Measurements from ENCODE around the gene FCHSD1. TPM values are rescaled to one million over a fixed set of nuclear protein-coding genes. Genes with fewer than 3 reads are reported as not detected.

Gene FCHSD1
- total RNA-seq (2022; extraction: Qiagen RNA extraction; ENCODE audit: low read depth): 5.1 to 12.0 TPM (median 10.8 TPM) in 5 replicates

DNA sequence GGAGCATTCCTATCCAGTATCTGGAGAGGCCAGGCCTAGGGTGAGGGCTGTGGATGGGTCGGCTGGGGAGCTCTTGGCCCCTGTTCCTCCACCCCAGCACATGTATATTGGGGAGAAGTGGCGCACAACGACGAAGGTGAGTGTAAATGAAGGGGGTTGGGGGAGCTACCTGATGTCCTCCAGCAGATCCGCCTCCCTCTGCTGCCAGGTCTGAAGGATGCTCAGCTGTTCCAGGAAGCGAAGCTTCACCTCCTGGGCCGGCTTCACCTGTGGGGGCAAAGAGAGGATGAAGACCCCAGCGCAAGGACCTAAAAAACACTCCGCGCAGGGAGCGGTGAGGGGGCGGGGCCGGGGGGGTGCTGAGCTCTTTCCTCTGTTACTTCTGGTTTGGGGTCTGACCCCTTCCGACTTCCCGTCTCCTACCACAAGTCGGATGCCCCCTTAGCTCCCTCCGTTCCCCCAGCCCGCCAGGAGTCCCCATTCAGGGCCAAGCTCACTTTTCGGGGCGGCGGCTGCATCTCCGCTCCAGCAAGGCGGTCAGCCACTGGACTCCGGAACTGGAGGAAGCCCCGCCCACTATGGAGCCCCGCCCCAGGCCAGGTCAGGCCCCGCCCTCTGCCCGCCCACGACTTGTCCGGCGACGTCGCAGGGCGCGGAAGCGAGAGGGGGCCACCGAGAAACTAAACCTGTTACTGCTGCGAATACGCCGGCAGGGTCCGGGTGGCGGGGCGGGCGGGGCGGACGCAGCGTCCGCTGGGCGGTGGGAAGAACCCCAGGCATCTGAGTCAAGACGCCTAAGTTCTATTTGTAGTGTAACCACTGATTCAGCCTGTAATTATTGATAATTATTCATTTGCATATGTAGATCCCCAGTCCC lies at the start of gene FCHSD1:
Gene FCHSD1, minus strand, starts transcription at position 568 of the 877 bp plus-strand sequence. Its CDS starts 50 bp downstream, at position 518.

DNA sequence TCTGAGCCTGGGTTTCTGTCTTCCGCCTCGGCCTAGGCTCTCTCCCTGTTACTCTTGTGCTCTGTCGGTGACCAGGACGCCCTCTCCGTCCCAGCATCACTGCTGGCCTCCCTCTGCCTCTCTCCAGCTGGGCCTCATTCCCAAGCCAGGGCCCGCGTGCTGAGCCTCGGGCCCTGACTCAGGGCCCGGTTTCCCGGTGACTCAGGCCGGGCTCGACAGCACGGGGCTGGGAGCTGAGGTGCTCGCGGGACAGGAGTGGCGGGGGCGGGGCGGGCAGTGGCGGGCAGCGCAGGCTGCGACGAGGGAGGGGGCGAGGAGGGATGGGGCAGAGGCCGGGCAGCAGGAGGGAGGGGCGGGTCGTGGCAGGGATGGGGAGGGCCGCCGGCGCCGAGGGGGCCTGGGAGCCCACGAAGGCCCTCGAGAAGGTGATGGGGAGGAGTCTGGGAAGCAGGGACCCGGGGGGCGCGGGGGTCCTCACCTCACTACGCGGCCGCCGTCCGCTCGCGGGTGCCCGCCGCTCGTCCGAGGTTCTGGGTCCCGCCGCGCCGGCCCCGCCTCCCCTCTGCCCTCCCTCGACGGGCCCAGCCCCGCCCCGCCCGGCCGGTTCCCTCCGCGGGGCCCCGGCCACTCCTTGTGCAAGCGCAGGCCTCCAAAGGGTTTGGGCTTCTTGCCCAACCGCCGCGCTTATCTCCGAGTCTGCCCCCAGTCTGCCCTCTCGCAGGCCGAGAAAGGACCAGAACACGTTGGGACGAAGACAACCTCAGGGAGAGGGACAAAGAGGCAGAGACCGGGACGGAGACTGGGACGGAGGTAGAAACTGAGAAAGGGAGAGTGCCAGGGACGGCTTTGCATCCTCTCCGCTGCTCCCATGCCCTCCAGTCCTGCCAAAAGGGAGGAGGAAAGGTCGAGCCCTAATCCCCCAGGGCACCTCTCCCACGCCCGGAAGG lies 30.8 kb upstream of the FCHSD1 start, which contains the start of gene ARAP3:
Gene ARAP3, minus strand, starts transcription at position 536 of the 947 bp plus-strand sequence. CDS start 1,744 bp downstream, outside the sequence.

DNA sequence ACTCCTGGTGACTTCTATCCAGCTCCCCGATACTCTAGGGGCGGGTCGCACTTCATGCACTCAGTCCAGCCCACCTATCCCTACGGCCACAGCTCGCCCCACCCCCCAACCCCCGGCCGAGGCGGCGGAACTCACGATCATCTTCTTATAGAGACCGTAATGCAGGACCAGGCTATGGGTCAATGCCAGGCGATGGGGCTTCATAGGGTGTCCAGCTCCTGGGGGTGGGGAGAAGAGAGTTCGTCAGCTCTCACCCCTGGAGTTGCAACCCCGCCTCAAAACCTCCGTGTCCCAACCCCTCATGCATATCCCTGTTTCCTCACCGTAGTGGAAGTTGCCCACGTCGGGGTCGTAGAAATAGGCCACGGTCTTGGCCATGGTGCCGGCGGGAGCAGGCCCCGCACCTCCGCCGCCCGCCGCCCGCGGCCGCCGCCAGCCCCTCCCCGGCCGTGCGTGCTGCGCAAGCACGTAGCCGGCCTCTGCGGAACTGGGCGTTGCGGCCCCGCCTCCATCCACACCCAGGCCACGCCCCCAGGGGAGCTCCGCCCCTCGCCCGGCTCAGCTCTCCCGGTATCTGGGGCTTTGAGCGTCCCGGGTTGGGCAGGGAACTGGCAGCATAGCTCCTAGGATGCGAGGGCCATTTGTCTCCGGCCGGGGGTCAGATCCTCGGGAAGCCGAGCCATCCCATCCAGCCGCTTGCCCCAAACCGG lies 14.7 kb downstream of the FCHSD1 start, which contains the start of the genes HDAC3 and RELL2:
Gene HDAC3, minus strand, starts transcription at position 437 of the 710 bp plus-strand sequence. Its CDS starts 59 bp downstream, at position 378.
Gene RELL2, plus strand, starts transcription at position 585 of the 710 bp plus-strand sequence. CDS start 1,229 bp downstream, outside the sequence.

DNA sequence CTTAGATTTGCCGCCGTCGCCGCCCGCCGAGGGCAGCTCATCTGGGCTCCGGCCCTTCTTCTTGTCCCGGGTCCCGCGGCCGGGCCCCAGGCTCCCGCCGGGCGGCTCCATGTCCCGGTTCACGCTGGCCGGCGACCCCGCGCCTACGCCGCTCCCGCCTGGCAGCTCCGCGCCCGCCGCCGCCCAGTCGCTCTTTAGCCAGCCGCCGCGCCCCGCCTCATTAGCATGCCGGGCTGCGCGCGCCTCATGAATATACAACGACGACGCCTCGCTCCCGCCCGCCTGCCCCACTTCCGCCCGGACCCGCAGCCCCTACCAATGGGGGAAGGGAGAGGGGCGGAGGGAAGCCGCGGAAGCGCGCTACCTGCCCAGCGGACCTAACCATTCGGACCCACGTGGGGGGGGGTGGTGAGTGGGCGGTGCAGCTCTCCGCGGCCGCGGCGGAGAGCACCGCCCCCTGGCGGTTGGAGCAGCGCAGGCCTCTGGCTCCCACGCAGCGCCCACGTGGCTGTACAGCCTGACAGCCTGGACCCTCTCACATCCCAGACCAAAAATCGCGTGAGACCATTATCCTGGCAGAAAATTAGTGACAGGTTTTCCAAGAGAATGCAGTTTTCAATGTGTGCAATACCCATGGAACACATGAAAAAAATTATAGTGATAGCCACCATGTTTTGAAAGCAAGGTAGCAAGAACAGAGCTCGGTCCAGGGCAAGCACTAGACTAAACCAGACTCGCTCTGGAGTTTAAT lies 32.2 kb downstream of the FCHSD1 start, which contains the start of gene DIAPH1:
Gene DIAPH1, minus strand, starts transcription at position 197 of the 751 bp plus-strand sequence. Its CDS starts 86 bp downstream, at position 111.

Other genes with a start within 250 kb of the FCHSD1 start
- gene PCDHGA9, start 248.6 kb downstream of the FCHSD1 start, total RNA-seq (2022; extraction: Qiagen RNA extraction; ENCODE audit: low read depth): 0.05 to 0.10 TPM (median 0.07 TPM) in 4 of 5 replicates, not detected in the other
- gene PCDHGB6, start 243.4 kb downstream of the FCHSD1 start, total RNA-seq (2022; extraction: Qiagen RNA extraction; ENCODE audit: low read depth): 0.07 to 0.16 TPM (median 0.12 TPM) in 5 replicates
- 0.02 TPM in 1 of 5 replicates, not detected in the others for gene PCDHGA10, start 238.4 kb downstream of the FCHSD1 start, total RNA-seq (2022; extraction: Qiagen RNA extraction; ENCODE audit: low read depth)
- 0.03 to 0.06 TPM in 2 of 5 replicates, not detected in the others for gene PCDHGB7, start 233.7 kb downstream of the FCHSD1 start, total RNA-seq (2022; extraction: Qiagen RNA extraction; ENCODE audit: low read depth)
- gene PCDHGA11, start 230.4 kb downstream of the FCHSD1 start, total RNA-seq (2022; extraction: Qiagen RNA extraction; ENCODE audit: low read depth): 0.03 to 0.07 TPM in 2 of 5 replicates, not detected in the others
- not detected in 5 replicates for gene PCDHGA12, start 220.9 kb downstream of the FCHSD1 start, total RNA-seq (2022; extraction: Qiagen RNA extraction; ENCODE audit: low read depth)
- 5.4 to 6.5 TPM (median 5.8 TPM) in 5 replicates for gene PCDHGC3, start 175.5 kb downstream of the FCHSD1 start, total RNA-seq (2022; extraction: Qiagen RNA extraction; ENCODE audit: low read depth)
- not detected in 5 replicates for gene PCDHGC4, start 166.4 kb downstream of the FCHSD1 start, total RNA-seq (2022; extraction: Qiagen RNA extraction; ENCODE audit: low read depth)
- 0.05 to 0.06 TPM in 2 of 5 replicates, not detected in the others for gene PCDHGC5, start 162.3 kb downstream of the FCHSD1 start, total RNA-seq (2022; extraction: Qiagen RNA extraction; ENCODE audit: low read depth)
- gene DIAPH1, start 32.4 kb downstream of the FCHSD1 start, total RNA-seq (2022; extraction: Qiagen RNA extraction; ENCODE audit: low read depth): 90.1 to 106 TPM (median 102 TPM) in 5 replicates
- gene HDAC3, start 14.6 kb downstream of the FCHSD1 start, total RNA-seq (2022; extraction: Qiagen RNA extraction; ENCODE audit: low read depth): 43.3 to 53.6 TPM (median 48.3 TPM) in 5 replicates
- gene RELL2, start 14.4 kb downstream of the FCHSD1 start, total RNA-seq (2022; extraction: Qiagen RNA extraction; ENCODE audit: low read depth): 3.9 to 5.5 TPM (median 4.5 TPM) in 5 replicates
- 3.3 to 4.8 TPM (median 4.2 TPM) in 5 replicates for gene ARAP3, start 30.8 kb upstream of the FCHSD1 start, total RNA-seq (2022; extraction: Qiagen RNA extraction; ENCODE audit: low read depth)
- 2.9 to 6.0 TPM (median 5.7 TPM) in 5 replicates for gene PCDH1, start 227.0 kb upstream of the FCHSD1 start, total RNA-seq (2022; extraction: Qiagen RNA extraction; ENCODE audit: low read depth)